ENCODE data around the gene RASGRF2.
A peak's percentile ranks its signal among the peaks of the same experiment; 100 is the strongest.

RASGRF2 gene

GRCh38 chr5:81134066-81134465 is 173.9 kb downstream of the RASGRF2 start:
- TF ChIP-seq, protein P1, sequence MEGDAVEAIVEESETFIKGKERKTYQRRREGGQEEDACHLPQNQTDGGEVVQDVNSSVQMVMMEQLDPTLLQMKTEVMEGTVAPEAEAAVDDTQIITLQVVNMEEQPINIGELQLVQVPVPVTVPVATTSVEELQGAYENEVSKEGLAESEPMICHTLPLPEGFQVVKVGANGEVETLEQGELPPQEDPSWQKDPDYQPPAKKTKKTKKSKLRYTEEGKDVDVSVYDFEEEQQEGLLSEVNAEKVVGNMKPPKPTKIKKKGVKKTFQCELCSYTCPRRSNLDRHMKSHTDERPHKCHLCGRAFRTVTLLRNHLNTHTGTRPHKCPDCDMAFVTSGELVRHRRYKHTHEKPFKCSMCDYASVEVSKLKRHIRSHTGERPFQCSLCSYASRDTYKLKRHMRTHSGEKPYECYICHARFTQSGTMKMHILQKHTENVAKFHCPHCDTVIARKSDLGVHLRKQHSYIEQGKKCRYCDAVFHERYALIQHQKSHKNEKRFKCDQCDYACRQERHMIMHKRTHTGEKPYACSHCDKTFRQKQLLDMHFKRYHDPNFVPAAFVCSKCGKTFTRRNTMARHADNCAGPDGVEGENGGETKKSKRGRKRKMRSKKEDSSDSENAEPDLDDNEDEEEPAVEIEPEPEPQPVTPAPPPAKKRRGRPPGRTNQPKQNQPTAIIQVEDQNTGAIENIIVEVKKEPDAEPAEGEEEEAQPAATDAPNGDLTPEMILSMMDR (IDR thresholded peaks at IDR 0.05; ENCODE audit: insufficient read depth, low read length, missing control alignments) = no peak
- ChIA-PET CTCF (no interaction called here), POLR2A (no interaction called here)
- H3K4me3 ChIP-seq (ENCODE audit: low read depth, low read length) = no peak overlapping the region
- no peak for DNase-seq (ENCODE audit: low read depth, low spot score)

- POLR2A ChIA-PET = no interaction called here
- CTCF ChIA-PET = no interaction called here
- DNase-seq (ENCODE audit: low read depth, low spot score) = no peak
- H3K4me3 ChIP-seq (ENCODE audit: low read depth, low read length) = no peak overlapping the region
- TF ChIP-seq, protein P1 (IDR thresholded peaks at IDR 0.05; ENCODE audit: insufficient read depth, low read length, missing control alignments) = no peak
Measured at GRCh38 chr5:81134566-81134965, 174.4 kb downstream of the RASGRF2 start.

- TF ChIP-seq, protein P1 (IDR thresholded peaks at IDR 0.05; ENCODE audit: insufficient read depth, low read length, missing control alignments) = no peak
- no peak for DNase-seq (ENCODE audit: low read depth, low spot score)
- ChIA-PET POLR2A (no interaction called here), CTCF (no interaction called here)
- H3K4me3 ChIP-seq (ENCODE audit: low read depth, low read length) = no peak overlapping the region
Measured at GRCh38 chr5:81136557-81136956, 176.4 kb downstream of the RASGRF2 start.

DNA sequence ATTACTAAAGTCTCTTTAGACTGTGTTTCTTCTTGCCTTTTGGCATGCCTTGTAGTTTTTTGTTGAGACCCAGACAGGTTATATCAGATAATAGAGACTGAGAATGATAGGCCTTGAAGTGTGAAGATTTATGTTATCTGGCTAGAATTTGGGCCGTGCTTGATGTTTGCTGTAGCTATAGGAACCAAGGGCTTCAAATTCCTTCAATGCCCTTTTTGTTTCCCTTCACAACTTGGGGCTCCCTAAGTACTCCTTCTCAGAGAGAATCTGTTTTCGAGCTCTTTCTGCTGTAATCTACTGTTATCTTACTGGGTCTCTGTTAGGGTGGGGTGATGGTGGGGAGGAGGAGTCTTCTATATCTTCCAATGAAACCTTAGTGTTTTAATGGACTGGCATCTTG is 177.7 kb downstream of the RASGRF2 start:
- H3K4me3 ChIP-seq (ENCODE audit: low read depth, low read length) = no peak overlapping the region
- DNase-seq (ENCODE audit: low read depth, low spot score) = no peak
- POLR2A ChIA-PET = no interaction called here
- TF ChIP-seq, protein P1 (IDR thresholded peaks at IDR 0.05; ENCODE audit: insufficient read depth, low read length, missing control alignments) = no peak
- CTCF ChIA-PET = interaction anchor here (1.2 kb wide), 1 partner anchor 15 kb away, joined by 3 read pairs; no protein-coding TSS in a partner anchor

DNA sequence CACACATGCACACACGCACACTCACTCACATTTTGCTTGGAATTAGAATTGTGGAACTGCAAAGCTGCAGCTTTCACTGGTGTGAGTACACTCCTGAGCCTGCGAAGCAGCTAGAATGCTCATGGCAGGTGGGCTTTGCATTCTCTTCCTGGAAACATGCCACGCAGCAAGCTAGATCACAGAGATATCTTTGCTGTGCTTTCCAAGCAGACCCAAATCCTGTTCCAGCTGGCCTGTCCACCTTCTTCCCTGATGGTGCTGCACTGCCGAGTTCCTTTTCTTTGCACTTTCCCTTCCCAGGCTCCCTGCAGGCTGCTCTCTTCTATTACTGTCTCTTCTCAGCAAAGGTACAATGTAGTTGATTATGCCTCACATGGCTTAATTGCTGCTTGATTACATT is 180.3 kb downstream of the RASGRF2 start:
- no peak overlapping the region for H3K4me3 ChIP-seq (ENCODE audit: low read depth, low read length)
- POLR2A ChIA-PET = no interaction called here
- TF ChIP-seq, protein P1 (IDR thresholded peaks at IDR 0.05; ENCODE audit: insufficient read depth, low read length, missing control alignments) = no peak
- CTCF ChIA-PET = no interaction called here
- DNase-seq (ENCODE audit: low read depth, low spot score) = no peak

DNA sequence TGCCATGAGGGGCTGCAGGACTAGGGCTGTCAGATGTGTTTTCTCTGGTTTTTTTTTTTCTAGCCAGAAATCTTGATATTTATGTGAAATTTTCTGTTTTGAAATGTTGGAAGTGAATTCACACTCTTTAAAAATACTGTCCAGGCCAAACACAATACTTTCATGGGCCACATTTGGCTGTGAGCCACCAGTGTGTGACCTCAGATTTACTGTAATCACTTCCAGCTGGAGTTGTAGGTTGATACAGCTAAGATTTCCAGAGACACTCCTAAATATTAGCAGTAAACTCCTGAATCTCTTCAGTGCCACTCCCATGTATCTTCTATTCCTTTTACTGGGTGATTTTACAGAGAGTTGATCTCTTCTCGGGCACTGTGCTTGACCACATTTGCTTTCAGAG is 180.8 kb downstream of the RASGRF2 start:
- TF ChIP-seq, protein P1 (IDR thresholded peaks at IDR 0.05; ENCODE audit: insufficient read depth, low read length, missing control alignments) = no peak
- ChIA-PET POLR2A (no interaction called here), CTCF (no interaction called here)
- peak; percentile 4 for DNase-seq (ENCODE audit: low read depth, low spot score)
- H3K4me3 ChIP-seq (ENCODE audit: low read depth, low read length) = no peak overlapping the region

All from AG04449 (cell line).